Activated naive CD4-positive, alpha-beta T cell (primary cell): ENCODE measurements around the gene FEV.
A peak's percentile ranks its signal among the peaks of the same experiment; 100 is the strongest.

Experiments used
- DNase-seq, 4 experiments: peaks; one replicate each; lab custom pipeline; 2025; lab: John Stamatoyannopoulos, UW

Gene FEV

DNA sequence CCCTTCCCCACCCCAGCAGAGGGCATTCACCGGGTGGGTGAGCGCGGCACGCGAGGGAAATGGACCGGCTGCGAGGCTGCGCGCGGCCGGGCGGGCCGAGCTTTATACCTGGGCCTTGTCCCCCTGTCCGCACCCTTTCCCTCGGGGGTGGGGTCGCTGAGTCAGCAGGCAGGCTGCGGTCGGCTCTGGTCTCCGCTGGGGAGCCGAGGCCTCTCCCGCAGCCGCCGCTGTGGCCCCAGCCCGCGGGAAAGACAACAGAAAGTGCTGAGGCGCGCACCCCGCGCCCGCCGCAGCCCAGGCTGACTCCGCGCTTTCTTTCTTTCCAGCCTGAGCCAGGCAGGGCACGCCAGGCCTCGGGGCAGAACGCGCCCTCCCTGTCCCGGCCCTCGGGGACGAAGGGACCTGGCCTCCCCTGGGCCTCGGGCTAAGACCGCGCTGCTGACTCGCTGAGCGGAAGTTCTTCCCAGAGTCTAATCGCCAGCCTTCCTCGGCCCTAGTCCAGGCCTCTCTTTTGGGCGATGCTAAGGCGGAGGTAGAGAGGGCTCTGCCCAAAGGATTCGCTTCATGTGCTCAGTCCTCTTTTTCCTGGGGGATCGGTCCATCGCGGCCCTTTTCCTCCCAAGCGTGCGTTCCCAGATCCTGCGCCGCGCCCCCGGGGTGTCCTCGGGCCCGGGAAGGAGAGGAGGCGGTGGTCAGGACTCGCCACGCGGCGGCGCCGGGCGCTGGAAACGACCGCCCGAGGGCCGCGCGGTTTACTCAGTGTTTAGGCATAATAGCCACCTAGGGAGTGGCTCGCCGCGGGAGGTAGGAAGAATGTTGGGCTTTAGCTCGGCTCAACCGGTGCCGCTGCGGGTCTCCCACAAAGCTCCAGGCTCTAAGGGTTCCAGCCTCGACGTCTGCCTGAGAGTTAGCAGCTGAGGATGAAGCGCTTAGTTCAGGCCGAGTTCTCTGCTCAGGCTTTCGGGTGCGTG lies 8.6 kb upstream of the FEV start, which contains the start of gene CRYBA2:
Gene CRYBA2 (minus strand): TSS at position 78 of the 971 bp plus-strand sequence. CDS start 246 bp downstream, outside the sequence.
- no peak for DNase-seq

DNA sequence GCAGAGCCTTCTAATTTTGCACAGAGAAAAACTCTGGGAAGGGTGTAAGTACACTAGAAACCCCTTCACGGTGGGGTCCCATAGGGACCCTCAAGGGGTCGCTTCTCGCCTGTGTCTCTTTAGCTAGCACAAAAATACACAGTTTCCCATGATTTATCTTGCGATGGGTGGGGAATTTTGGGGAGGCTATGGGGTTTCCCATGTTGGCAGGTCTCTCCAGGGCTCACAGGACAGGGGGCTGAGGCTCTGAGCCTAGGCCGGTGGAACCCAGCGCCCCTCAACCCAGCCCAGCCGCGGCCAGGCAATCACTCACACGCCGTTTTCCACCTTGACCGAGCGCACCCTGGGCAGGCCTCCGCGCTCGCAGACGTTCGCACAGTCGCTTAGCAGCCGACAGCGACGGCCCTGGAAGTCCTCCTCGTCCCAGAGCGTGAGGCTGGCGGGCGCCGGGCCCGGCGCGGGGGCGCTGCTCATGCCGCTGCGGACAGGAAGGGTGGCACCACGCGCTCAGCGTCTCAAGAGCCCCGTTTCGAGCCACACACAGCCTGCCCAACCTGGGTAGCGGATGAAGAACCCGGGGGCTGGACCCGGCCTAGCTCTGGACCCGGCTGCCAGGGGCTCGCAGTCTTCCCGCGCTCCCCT lies 7.8 kb upstream of the FEV start:
- DNase-seq, result no peak

DNA sequence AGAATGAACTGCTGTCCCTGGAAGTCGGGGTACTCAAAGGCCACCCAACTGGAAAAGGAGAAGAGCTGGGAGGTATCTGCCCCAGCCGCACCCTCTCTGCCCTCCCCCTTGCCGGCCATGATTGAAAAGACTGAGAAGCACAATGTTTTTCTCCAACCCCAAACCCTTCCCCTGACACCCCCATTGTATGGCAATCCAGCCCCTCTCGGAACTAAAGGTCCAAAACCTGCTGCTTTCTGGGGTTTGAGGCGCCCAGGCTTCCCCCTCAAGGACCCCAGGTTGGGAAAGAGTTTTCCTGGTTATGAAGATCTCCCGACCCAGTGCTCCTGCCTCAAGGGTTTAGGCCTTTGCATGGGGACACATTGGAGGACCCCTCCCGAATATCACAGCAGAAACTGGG lies 7.2 kb upstream of the FEV start:
- DNase-seq, result no peak

DNA sequence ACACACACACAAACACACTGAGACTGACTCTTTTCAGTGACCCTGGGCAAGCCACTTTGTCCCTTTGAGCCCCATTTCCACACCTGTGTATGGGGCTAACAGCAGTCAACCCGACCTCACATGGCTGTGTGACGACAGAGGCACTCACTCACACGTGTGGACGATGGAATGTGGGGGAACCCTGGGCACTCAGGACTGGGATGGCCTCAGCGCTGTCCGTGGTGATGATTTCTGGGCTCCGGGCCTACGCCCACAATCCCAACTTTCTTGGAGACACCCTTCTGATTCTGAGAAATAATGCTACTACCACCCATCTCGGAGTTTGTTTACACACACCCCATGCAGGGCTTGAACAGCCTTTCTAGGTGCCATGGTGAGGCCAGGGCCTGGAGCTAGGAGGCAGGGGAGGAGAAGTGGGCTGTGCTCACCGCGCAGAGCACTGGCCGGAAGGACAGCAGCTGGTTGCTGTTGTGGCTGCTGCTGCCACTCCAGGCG lies 6.7 kb upstream of the FEV start:
- DNase-seq, result no peak

DNA sequence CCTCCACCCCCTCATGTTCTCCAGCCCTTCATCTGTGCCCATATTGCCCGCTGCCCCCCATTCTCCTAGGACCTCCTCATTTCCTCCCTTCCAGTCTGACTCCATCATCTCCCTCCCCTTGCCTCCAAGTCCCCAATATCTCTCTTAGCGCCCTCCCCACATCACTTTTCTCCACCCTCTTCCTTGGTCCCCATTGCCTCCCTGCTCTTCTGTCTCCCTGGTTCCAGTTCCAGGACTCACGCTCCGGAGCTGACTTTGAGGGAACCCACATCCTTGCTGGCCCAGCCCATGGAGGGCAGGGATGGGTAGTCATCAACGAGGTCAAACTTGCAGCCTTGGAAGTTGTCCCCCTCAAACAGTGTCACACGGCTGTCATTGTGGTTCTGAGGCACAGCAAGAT lies 5.6 kb upstream of the FEV start:
- no peak for DNase-seq

DNA sequence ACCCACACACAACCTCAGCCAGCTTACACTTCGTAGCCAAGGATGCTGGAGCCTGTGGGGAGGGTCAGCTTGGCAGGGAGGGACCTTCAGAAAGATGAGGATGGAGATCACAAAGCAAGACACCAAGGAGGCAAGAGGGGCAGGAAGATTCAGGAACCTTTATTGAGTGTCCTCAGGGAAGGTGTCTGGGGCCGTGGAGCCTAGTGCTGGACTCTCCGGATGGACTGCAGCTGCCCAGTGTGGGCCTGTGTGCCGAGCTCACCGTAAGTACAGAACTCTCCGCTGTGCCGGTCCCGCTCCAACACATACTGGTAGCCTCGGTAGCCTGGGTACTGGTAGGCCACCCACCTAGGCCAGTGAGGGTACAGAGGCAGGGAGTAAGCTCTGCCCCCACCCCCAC lies 5.1 kb upstream of the FEV start:
- DNase-seq, result no peak

DNA sequence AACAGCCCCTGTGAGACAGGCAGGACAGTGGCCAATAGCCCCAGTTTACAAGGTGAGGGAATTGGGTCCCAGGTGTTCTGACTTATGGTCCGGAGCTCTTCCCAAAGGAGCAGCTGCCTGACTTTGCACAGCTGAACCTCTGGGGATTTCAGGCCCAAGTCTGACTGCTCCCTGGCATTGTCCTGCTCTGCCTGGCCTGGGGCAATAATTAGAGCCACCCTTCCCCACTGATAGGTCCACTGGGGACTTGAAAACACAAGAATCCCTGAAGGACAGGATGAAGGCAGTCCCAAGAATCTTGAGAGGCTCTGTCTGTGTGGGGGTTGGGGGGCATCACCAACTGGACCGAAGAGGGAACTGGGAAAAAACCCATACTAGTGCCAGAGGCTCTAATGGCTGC lies 3.7 kb upstream of the FEV start:
- no peak for DNase-seq

DNA sequence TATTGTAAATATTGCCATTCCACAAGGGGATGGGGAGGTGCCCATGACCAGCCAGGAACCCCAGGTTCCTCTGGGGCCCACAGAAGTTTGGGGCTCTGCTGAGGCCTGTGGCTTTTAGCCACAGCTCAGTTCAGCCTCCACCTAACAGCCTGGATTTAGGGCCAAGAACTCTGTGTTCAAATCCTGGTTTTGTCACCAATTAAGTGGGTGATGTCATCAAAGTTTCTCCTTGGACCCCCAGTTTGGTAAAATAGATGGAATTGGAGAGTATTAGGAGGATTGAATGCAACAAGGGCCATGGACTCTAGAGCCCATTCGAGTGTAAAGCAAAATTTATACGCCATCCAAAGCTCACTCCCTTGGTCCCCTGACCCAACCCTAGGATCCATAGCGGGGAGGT lies 3.2 kb upstream of the FEV start:
- no peak for DNase-seq

DNA sequence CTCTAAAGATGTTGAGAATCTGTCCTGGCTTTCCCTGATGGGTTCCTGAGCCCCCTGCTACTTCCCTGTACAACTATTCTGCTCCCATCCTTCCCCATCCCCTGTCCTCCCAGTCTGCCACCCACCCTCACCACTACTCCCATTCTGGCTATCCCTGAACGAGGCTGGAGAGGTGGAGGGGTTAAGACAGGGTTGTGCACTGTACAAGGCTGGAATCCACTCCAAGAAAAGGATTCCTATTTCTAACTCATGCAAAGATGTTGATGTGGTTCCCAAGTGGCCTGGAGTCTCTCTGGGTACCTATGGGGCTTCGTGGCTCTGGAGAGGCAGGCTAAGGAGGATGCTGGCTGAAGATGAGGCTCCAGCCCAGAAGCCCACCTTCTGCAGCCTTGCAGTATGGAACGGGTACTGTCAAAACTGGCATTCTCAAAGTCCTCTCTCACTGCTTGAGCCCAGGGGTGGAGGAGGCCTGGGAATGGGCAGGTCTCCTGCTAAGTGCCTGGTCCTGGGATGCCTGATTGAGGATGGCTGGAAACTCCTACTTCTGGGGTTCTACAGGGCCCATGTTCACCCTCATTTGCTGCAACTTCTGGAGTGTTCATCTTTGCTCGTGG lies 1.3 kb upstream of the FEV start:
- no peak for DNase-seq

DNA sequence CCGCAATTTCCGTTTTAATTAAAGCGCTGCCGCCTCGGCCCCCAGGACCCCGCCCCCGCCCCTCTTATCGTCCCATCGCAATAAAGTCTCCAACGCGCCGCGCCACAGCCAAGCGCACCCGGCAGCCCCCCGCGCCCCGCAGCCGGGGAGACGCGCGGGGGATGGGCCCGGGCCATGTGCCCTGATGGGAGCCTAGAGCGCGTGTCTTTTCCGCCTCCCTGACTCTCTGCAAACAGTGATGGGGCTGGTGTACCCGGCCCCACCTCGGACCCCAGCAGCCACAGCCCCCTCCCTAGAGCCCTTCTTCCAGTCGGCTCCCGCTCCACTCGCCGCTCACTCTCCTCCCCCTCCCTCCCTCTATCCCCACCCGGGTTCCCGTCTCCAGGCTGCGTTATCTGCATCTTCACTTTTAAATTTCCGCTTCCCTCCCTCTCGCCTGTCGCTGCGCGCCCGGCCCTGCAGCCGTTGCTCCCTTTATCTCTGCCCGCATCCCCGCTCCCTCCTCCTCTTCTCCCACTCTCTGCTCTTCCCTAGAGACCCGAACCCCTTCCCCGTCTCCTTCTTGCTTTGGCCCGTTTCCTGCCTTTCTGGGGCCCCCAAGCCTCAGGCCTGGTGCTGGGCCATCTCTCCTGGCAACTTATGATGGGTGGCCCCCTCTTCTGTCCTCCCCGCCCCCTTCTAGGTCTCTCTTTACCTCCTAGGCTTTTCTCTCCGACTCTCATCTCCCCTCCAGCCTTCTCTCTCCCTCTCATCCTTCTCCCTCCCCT lies 524 bp upstream of the FEV start:
- DNase-seq, result no peak

DNA sequence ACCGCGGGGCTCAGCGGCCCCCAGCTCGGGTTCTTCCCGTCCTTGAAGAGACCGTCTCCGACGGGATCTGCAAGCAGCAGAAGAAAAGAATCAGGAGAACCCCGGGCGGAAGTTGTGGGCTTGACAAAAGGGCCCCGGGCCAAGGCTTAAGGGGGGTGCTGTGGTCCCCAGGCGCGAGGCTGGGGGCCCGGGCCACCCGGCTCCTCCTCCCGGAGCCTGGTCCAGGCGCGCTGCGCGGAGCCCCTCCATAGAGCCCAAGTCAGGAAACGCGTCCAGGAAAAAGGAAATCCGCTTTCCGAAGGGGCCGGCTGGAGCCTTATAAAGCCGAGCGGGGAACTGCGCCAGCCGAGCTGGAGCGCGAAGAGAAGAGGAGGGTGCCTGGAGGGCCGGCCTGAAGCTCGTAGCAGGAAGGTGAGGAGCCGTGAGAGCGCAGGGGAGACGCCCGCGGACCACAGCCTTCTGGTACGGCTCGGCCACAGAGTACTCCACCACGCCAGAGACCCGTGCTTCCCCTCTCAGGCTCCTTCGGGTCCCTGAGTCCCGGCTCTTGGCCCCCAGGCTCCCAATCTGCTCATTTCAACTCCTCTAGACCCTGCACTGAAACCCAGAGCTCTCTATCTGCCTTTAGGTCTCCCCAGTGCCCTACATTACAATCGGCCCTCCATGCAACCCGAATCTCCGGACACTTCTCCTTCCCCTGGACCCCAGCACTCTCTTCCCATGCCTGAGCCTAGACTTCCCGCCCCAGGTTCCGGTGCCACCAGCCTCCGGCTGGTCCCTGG lies 554 bp downstream of the FEV start:
- no peak for DNase-seq

DNA sequence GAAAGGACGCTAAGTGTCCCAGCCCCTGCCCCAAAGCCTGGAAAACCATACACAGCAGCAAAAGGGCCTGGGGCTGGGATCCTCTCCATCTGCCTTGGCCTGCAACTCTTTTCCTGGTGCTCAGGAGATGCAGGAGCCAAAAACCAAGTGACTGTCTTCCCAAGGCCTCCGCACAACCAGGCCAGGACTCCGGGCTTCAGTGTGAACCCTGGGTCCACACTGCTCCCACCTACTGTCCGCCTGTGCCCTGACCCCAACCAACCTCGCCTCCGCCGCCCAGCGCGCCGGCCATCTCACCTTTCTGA lies 1.1 kb downstream of the FEV start:
- DNase-seq, result no peak

DNA sequence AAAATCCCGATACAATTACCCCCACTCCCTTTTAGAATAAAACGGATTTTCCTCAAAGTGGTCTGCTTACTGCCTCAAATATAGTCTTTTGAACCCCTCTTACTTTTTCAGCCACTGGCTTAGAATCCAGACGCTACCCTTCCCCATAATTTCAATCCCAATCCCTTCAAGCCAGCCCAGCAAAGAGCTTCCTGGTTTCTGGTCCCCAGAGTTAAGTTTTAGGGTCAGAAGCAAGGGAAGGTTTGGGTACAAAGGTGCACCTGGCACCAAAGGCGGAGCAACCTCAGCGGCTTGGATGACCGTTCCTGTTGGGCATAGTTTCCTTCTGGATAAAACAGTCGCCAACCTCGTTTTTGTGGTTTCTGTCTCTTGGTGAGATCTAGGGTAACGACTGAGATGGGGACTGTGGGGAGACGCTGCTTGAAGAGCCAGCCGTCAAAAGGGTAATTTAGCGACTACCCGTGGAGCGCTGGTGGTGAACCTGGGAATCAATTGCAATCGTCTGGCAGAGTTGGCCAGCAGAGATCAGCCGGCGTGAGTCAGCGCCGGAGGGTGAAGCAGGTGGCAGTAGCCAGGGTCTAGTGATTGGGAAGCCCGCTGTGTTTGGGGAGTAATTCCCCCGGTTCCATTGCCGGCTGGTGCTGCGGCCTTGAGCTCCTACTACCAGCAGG lies 1.6 kb downstream of the FEV start:
- no peak for DNase-seq

DNA sequence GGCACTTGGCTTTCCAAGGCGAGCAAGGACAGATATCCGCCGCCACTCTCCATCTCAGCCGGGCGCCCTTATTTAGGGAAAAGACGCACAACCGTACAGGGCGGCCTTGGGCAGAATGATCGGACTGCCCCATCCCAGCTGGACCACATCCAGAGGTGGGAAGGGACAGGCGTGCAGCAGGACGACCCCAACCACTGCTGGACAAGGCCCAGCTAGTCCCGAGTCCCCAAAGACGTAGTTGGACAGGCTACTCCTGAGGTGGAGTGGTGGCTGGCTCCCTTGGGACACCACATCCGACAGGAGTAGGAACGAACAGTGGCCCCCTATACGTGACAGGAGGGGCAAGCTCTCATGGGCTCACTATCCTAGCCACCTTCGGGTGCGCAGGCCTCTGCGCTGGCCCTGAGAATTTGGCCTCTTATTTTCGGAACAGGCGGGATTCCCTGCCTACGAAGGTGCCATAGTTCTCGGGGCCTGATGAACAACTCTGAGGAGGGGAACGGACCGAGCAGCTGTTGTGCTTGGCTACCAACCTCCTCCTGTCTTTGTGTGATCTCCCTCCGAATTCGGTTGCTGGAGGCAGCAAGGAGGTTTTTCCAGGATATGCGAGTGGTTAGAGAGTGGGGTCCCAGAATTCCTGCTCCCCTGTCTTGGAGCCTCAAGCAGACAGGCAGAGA lies 2.3 kb downstream of the FEV start:
- DNase-seq, result no peak

DNA sequence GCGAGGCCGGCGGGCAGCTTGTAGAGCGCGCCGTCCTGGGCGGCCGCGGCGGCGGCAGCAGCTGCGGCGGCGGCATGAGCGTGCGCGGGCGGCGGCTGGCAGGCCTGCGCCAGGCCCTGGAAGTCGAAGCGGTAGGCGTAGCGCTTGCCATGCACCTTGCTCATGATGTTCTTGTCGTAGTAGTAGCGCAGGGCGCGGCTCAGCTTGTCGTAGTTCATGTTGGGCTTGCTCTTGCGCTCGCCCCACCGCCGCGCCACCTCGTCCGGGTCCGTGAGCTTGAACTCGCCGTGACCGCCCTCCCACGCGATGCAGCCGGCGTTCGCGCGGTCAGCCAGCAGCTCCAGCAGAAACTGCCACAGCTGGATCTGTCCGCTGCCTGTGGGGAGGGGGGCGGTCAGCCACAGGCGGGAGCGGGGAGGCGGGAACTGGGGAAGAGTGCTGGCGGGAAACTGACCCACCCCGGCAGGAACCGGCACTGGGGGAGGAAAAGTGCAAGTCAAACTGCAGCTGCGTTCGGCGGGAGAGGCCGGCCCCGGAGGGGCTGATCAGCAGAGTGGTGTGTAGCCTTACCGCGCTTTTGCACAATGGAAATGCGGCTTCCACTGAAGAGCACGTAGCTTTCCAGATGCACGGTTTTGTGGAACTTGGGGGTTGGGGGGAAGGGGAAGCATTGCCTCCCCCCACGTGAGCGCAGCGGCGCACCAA lies 3.0 kb downstream of the FEV start:
- DNase-seq, result peak in 1 of 4 experiments; percentile 9

DNA sequence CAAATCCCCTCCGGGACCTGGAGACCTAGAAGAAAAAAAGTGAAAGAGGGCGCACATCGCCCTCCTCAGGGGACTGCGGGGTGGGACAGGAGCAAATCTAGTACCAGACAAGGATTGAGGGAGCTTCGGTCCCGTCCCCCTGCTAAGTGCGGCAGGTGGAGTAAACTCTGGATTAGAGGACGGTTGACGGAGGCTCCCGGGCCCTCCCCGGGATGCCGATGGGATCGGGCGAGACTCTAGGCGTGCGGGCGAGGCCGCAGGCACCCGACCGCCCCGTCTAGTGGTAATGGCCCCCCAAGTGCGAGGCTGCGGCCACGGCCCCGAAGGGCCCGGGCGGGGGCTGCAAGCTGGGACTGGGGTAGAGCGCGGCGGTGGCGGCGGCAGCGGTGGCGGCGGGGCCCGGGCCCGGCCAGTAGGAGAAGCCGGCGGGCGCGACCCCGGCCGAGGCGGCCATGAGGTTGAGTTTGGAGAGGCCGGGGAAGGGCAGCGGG lies 3.5 kb downstream of the FEV start:
- DNase-seq, result no peak

DNA sequence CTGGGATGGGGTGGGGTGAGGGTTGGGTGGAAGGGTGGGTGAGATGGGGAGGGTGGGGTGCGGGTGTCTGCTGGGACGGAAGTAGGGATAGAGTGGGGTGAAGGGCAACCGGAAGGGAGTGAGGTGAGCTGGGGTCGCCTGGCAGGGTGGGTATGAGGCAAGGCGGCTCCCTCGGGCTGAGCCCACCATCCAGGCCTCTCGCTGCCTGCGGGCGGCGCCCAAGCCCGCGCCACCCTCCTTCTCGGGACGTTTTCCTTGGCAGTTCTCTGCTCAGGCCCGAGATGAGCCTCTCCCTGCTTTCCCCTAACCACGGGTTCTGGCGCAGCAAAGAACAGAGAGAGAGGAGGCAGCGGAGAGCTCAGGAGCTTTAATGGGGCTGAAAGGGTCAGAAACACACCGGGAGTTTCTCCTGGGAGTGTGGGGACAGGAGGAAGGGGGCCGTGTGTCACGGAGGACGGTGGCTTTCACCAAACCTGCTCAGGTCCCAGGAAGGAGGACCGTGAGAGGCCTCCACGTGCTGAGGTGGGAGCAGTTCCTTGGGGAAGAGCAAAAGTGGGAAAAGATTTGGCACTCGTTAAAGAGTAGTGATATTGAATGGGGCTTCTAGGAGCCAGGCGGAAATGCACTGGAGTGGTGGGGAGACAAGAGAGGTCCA lies 4.1 kb downstream of the FEV start:
- no peak for DNase-seq

DNA sequence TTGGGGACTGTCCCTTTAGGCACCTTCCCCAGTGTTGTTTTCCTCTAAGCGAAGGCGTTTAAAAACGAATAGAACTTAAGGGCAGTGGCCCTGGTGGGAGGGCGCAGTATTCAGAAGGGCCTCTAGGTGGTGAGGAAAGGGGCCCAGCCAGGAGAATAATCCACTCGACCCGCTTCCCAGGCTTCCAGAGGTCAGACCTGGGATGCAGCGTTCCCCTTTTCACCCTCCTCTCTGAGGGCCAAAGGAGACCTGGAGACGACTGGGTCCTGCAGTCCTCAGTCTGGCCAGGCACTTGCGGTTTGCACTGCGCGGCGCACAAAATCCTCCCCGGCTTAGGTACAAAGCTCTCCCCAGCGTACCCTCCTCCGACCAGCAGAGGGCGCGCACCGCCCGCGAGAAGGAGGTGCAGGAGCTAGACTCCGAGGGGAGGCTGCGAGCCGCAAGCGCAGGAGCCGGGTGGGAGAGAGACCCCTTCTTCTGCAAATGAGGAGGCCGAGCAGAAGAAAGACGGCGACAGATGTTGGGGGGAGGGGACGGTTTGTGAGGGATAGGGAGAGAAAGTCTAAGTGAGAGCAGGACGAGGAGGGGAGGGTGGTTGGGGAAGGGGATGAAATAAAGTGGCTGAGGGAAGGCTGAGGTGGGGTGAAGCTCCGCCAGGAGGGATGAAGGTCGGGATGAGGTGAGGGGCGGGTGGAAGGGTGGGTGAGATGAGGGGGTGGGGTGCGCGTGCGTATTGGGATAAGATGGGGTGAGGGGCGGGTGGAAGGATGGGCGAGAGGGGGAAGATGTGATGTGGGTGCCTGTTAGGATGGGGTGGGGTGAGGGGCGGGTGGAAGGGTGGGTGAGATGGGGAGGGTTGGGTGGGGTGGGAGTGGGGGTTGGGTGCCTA lies 4.9 kb downstream of the FEV start:
- peak; percentile 73 to 83 (median 76) for DNase-seq
